Right atrium auricular region (tissue), 2 donors: ENCODE data around the gene ARMC12. TPM values are rescaled to one million over a fixed set of nuclear protein-coding genes. Genes with fewer than 3 reads are reported as not detected.

Experiments used
- DNase-seq: peaks from one replicate; pipeline ENCODE4 v3.0.0-alpha.2; 2019; ENCODE audit warnings: low spot score
- H3K27ac ChIP-seq, 2 donors: fragments of 200-600 bp; sonication (generic); 1 replicate in 1 of 2; 2 replicates in 1 of 2; pipeline ENCODE4 v1.5.1; 2016 to 2019
- H3K27me3 ChIP-seq, 2 donors: fragments of 200-600 bp; sonication (generic); one replicate each; pipeline versions ENCODE4 v1.5.1 to v1.6.0; 2017 to 2019
- H3K36me3 ChIP-seq: fragments of 200-600 bp; sonication (generic); one replicate; pipeline ENCODE4 v1.5.1; 2016
- H3K4me1 ChIP-seq, 2 donors: fragments of 200-600 bp; sonication (generic); one replicate each; pipeline versions ENCODE4 v1.5.1 to v1.6.0; 2017 to 2019
- H3K4me3 ChIP-seq, 2 donors: fragments of 200-600 bp; sonication (generic); 1 replicate in 1 of 2; 2 replicates in 1 of 2; pipeline ENCODE4 v1.5.1; 2017 to 2019; ENCODE audit warnings: mild to moderate bottlenecking in 1 of 2, moderate library complexity in 1 of 2
- H3K9me3 ChIP-seq, 2 donors: fragments of 200-600 bp; sonication (generic); one replicate each; pipeline ENCODE4 v1.5.1; 2019
- CTCF ChIP-seq, 2 donors: fragments of 200-600 bp; sonication (generic); IDR thresholded peaks; one replicate each; pipeline ENCODE4 v1.5.1; 2019; ENCODE audit warnings: antibody characterized with exemption in 2 of 2
- total RNA-seq, 2 donors: library from RNA; depleted of rRNA; stranded (reverse); fragments of >200 nt; gene quantifications; one replicate each; pipeline ENCODE4 v1.1.0, GENCODE V29; 2016

ARMC12 gene
- total RNA-seq, 2 donors from 2014 or later: 0.39 TPM; not detected in 1

- no peaks in the 10 kb centered on the region for H3K36me3 ChIP-seq
- DNase-seq: no peak
- H3K9me3 ChIP-seq: no peaks in the 10 kb centered on the region
- H3K27ac ChIP-seq: peak overlapping the region; percentile 100
- H3K27me3 ChIP-seq: no peaks in the 10 kb centered on the region
- peaks cover 0 to 98% of the 10 kb centered on the region in 2 donors for H3K4me1 ChIP-seq
- no peak overlapping the region for H3K4me3 ChIP-seq
- TF ChIP-seq CTCF (IDR thresholded peaks at IDR 0.05): no peak
Observed at GRCh38 chr6:35725081-35725708, 11.6 kb upstream of the ARMC12 start.

- peak overlapping the region in 1 of 2 donors; percentile 10 for H3K4me3 ChIP-seq
- H3K36me3 ChIP-seq: no peaks in the 10 kb centered on the region
- no peaks in the 10 kb centered on the region for H3K27me3 ChIP-seq
- peak; percentile 88 for DNase-seq
- TF ChIP-seq CTCF (IDR thresholded peaks at IDR 0.05): no peak
- H3K4me1 ChIP-seq: peaks cover 0 to 98% of the 10 kb centered on the region in 2 donors
- peak overlapping the region; percentile 100 for H3K27ac ChIP-seq
- no peaks in the 10 kb centered on the region for H3K9me3 ChIP-seq
Observed at GRCh38 chr6:35725721-35726438, 11.0 kb upstream of the ARMC12 start.

GRCh38 chr6:35727231-35727934 is 9.4 kb upstream of the ARMC12 start:
- TF ChIP-seq CTCF (IDR thresholded peaks at IDR 0.05): no peak
- H3K9me3 ChIP-seq: no peaks in the 10 kb centered on the region
- H3K27ac ChIP-seq: peak overlapping the region; percentile 100
- peak overlapping the region; percentile 31 to 54 for H3K4me3 ChIP-seq
- DNase-seq: peak; percentile 94
- H3K36me3 ChIP-seq: no peaks in the 10 kb centered on the region
- H3K4me1 ChIP-seq: peaks cover 0 to 91% of the 10 kb centered on the region in 2 donors
- H3K27me3 ChIP-seq: no peaks in the 10 kb centered on the region

GRCh38 chr6:35727935-35728682 is 8.7 kb upstream of the ARMC12 start:
- Histone ChIP-seq H3K4me1 (peaks cover 0 to 91% of the 10 kb centered on the region in 2 donors), H3K36me3 (no peaks in the 10 kb centered on the region), H3K9me3 (no peaks in the 10 kb centered on the region), H3K27me3 (no peaks in the 10 kb centered on the region), H3K4me3 (peak overlapping the region; percentile 31 to 54), H3K27ac (peak overlapping the region; percentile 100)
- peak; percentile 97 for DNase-seq
- TF ChIP-seq CTCF (IDR thresholded peaks at IDR 0.05): no peak
